ENCODE results near the gene RAB4A.

The RAB4A gene

DNA sequence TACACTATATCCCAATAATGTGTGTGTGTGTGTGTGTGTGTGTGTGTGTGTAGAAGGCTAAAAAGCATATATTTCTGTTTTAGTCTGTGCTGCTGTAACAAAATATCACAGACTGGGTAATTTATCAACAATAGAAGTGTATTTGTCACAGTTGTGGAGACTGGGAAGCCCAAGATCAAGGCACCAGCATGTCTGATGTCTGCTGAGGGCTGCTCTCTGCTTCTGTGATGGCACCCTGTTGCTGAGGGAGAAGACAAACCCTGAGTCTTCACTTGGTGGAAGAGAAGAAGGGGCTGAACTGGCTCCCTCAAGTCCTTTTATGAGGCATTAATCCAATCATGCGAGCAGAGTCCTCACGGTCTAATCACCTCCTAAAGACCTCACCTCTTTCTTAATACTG lies 23.0 kb upstream of the RAB4A start:
- no peak for DNase-seq

DNA sequence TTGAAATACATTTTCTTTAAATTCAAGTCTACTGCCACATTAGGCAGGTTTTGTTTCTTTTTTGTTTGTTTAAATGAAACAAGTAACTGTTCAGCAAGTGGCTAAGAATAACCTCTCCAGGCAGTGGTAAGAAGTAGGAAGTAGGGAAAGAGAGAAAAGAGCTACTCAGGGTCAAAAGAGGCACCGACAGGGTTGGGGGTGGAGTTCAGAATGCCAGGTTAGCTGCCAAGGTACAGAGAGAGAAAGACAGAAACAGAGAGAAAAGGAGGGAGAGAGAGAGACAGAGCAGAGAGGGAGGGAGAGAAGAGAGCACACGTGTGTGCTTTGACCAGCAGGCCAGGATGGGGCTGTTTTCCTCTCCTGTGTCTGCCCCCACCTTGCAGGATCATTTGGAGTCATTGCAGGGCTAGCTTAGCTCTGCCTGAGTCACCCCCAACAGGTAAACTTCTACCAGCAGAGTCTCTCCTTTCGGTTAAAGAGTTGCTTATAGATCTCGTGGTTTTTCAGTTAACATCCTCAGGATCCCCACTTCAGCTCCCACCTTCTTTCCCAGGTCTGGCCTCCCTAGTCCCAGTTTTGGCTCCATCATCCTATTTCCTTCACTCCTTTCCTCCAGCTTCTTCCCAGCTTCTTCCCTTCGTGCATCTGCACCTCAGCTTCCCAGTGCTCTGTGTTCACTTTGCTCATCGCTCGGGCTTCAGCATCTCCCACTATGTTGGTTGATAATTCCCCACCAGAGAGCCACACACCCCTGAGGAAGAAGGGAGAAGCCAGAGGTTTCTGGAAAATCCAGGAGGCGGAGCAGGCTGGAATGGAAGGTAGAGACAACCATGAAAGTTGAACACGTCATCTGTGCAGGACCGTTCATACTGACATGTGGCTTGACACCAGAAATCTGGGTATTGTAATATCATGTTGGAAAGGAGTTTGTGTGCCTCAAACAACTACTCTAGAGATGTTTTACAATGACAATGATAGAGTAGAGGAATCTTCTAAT lies 21.8 kb upstream of the RAB4A start:
- DNase-seq: no peak

DNA sequence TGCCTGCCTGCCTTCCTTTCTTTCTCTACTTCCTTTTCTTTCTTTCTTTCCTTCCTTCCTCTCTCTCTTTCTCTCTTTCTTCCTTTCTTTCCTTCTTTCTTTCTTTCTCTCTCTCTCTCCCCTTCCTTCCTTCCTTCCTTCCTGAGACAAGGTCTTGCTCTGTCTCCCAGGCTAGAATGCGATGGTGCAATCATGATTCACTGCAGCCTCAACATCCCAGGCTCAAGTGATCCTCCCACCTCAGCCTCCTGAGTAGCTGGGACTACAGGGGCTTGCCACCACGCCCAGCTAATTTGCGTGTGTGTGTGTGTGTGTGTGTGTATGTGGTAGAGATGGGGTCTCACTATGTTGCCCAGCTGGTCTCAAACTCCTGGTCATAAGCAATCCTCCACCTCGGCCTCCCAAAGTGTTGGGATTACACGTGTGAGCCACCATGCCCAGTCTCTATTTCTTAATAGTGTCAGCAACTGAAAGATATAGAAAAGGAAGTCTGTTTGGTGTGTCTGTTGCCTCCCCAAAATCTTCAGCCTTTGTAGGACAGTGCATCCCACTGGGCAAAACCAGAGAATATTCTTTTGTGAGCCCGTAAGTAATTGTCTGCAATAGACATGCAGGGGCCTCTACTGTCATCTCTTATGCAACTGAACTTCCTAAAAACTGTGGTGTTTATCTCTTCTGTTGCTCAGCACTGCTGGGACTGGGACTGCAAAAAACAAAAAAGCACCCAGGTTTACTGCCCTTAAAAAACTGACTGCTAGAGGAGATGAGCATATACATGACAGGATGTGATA lies 20.9 kb upstream of the RAB4A start:
- no peak for DNase-seq

DNA sequence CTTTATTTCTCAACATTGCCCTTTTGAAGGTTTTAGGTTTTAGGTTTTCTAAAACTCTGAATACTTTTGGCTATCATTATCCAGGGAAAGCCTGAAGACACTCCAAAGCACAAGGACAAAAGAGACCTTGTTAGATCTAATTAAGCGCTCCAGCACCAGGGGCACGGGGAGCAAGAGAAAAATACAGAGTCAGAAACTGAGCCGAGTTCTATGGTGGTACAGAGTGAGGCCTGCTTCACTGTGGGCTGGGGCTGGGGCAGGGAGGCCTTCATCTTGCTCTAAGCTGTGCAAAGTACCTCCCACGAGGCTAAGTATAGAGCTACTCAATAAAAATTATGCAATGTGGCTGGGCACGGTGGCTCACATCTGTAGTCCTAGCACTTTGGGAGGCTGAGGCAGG lies 19.7 kb upstream of the RAB4A start:
- DNase-seq: no peak

DNA sequence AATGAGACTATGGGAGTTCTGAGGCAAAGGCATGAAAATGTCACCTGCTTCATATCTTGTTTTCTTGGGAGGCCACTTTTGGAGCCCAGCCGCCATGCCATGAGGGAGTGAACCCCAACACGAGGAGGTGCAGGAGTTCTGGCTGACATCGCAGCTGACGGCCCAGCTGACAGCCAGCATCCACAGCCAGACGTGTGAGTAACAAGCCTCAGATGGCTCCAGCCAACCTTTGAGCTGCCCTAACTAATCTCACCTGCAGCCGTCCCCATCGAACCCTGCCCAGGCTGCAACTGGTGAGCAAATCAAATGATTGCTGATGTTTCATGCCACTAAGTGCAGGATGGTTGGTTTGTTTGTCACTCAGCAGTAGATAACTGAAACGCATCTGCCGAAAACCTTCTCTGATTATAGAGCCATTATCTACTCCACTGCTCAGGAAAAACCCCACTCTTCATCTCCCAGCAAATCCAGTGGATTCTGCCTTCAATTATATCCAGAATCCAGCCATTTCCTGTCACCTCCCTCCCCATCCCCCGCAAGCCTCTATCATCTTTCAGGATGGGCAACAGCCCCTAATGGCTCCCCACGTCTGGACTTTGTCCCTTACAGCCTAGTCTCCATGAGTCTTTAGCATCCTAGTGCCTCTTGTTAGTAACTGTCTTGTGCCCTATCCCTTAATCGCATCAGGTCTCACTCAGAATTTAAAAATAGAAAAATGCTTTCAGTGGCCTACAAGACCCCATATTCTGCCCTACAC lies 18.5 kb upstream of the RAB4A start:
- no peak for DNase-seq

DNA sequence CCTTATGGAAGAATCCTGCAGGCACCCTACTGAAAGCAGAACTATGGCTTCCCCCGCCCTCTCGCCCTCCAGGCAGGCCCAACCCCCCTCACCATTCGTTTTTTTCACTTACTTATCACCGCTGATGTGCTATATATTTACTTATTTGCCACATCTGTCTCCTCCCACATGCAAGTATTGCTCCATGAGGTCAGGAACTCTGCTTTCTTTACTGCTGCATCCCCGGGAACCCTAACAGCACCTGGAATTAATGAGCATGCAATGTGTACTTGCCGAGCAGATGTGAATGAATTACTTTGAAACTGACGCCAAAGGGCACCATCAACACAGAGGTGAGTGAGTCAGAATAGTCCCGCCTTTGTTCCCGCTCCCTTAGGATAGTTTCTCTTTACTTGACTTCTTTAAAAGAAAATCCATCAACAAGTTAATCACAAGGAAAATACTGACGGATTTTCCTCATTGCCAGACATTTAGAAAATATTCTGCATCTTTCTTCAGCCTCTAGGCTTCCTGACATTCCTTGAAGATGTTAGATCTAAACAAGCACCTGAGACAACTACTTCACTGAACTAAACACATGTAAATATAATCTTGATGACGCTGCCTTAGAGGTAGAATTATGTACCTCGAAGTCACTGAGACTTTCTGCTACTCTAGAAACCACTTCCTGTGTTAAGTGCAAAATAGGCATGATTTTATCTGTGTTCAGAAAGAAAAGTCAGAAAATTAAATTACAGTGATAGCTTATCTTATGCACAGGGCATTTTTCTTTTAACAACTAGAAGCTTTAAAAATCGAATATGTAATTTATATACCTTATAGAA lies 17.5 kb upstream of the RAB4A start:
- DNase-seq: no peak

DNA sequence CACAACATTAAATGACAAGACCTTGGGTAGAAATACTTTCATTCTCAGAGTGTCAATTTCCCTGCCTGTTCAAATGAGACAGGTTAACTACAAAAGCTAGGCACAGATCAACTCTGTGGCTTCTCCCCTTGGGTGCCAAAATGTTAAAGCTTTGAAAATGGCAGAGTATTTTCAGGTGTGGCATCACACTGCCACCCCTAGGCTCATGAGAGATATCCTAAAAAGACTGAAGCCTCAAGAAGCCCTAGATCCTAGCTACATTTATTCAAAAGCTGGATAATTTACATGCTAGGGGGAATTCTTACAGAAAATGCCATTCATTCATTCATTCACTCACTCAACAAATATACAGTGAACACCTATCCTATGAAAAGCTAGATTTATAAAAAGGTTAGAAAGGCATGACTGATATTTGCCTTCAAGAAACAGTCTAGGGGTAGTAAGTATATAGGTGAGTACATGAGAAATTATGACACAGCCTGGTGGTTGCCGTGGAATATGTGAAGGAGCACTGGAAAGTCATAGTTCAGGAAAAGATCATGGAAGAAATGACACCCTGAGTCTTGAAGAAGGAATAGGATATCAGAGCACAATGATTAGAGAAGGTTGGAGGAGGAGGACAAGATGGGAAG lies 15.9 kb upstream of the RAB4A start:
- DNase-seq: no peak

DNA sequence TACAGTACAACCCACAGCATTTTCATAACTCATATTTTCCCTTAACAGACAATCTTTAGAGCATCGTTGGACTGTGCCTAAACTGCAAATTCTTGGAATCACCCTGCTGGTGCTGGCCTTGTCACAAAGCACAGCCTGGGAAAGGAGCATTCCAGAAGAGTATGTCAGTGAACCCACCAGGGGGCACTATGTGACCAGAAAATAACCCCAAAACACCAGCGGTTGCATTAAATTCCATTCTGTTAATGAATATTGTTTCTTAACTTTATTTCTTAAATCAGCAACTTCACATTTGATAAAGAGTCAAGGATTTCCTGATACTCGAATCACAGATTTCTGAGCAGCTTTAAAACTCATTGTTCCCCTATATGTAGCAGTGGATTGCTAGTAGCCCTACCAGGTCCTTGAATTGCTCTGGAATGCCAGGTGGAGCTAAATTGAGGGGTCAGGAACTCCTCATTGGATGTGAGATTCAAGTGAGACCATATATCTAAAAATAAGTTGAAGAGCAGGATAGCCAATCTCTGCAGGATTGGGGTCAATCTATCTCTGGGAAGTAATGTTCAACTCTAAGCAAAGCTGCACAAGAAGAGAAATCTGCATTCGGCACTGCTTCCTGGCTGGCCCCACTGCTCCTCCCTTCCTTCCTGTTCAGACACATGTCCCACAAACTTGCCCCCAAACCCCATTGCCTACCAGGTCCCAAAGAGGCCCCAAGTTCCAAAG lies 12.7 kb upstream of the RAB4A start:
- peak; percentile 60 for DNase-seq

DNA sequence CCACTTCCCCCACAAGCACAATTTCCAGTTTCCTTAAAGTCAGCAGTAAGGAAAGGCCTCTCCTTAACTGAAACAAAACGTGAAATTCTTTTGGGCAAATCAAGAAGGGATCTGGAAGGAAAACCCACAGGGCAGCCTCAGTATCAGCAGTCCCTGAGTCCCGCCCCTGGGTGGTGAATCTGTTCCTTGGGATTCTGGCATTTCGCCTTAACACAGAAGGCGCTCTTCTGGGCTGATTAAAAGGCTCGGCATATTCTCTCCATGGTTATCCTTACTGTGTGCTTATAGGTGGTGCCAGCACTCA lies 12.2 kb upstream of the RAB4A start:
- no peak for DNase-seq

DNA sequence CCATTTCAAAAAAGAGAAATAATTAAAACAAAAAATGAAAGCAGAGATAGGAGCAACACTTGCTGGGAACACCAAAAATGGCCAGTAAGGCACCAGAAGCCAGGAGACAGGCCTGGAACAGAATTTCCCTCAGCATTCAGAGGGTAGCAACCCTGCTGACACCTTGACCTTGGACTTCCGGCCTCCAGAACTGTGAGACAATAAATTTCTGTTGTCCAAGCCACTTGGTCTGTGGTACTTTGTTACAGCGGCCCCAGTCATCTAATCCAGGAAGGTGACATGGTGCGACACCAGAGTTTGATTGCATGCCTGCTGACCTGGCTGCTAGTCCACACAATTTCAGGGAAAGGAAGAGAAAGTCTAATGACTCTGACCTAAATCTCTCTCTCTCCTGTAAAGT lies 10.6 kb upstream of the RAB4A start:
- DNase-seq: no peak

DNA sequence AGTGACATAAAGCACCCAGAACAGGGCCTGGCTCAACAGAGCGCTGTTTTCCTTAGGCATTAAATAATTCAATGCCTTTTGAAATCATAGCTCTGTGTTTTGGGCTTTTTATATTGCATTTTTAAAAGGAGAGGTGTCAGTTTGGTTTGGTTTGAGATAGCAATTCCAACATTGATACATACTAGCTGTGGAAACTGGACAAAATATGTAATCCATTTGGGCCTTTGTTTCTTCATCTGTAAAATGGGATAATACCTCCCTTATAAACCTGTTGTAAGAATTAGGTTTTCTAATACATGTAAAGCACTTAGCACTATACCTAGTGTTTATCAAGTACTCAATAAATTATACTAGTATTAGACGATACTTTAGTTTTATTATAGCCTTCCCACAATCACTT lies 8.7 kb upstream of the RAB4A start:
- no peak for DNase-seq

DNA sequence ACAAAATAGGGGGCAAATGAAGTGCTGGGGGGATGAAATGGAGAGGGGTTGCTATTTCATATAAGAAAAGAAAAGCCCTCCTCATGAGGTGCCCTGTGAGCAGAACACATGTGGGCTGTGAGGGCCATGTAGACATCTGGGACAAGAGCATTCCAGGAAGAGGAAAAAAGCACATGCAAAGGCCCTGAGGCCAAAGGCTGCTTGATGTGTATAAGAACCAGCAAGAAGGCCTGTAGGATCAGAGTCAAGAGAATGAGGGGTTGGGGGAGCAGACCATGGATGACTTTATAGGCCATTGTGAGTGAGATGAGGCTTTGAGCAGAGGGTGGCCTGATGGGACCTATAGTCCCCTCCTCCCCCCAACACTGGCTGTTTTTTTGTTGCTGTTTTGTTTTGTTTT lies 7.7 kb upstream of the RAB4A start:
- no peak for DNase-seq

DNA sequence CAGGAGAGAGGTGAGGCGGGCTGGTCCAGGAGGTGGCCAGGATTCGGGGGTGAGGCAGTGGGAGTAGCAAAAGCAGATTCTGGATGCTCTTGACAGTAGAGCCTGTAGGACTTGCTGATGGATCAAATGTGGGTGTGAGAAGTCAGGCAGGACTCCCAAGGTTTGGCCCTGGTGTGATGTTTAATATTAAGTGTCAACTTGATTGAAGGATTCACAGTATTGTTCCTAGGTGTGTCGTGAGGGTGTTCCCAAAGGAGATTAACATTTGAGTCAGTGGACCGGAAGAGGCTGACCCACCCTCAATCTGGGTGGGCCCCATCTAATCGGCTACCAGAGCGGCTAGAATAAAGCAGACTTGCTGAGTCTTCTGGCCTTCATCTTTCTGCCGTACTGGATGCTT lies 6.8 kb upstream of the RAB4A start:
- DNase-seq: no peak

DNA sequence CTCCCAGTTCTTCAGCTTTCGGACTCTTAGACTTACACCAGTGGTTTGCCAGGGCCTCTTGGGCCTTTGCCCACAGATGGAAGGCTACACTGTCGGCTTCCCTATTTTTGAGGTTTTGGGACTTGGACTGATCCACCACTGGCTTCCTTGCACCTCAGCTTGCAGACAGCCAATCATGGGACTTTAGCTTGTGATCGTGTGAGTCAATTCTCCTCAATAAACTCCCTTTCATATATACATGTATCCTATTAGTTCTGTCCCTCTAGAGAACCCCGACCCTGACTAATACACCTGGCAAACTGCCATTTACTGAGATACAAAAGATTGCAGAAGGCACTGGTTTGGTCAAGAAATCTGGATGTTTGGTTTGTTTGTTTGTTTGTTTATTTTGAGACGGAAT lies 6.4 kb upstream of the RAB4A start:
- DNase-seq: no peak

DNA sequence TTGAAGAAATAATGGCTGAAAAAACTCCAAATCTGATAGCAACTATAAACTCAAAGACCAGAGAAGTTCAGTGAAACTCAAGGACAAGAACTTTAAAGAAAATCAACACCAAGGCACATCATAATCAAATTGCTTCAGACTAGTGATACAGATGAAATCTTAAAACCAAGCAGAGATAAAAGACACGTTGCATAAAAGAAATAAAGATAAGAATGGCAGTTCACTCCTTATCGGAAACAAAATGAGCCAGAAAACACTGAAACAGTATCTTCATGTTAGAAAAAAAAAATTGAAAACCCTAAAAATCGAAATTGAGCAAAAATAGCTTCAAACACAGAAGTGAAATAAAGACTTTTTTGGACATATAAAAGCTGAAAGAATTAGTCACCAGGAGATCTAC lies 4.6 kb upstream of the RAB4A start:
- DNase-seq: no peak

DNA sequence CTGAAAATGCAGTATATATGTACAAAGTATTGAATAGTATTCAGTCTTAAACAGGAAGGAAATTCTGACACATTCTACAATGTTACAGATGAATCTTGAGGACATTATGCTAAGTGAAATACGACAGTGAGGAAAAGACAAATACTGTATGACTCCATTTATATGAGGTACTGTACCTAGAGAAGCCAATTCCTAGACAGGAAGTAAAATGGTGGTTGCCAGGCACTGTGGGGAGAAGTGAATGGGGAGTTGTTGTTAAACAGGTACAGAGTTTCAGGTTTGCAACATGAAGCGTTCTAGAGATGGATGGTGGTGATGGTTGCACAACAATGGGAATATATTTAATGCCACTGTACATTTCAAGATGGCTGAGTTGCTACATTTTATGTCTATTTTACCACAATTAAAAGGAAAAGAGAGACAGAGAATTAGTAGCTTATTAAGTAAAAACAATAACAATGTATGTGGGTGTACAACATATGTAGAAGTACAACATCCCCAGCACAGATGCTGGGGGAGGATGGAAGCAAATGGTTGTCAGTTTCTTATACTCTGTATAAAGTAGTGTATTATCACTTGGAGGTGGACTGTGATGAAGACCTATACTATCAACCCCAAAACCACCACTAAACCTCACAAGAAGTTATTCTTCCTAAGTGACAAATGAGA lies 3.9 kb upstream of the RAB4A start:
- no peak for DNase-seq

DNA sequence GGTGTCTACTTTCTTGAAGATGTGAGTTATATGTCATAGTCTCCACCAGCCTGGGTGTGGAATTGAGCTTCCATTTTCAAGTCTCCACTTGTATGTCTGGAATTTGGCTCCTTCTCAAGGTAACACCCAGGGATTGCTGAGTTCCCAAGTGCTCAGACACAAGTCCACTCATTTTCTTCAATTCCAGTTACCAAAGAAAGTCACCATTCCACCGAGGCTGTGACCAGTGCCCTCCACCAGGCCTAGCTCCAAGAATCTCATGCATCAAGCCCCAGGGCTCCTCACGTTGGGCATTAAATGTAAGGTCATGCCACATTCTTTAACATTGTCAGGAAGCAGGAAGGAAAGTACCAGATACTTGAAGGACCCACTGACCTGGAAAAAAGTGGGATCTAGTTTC lies 2.4 kb upstream of the RAB4A start:
- DNase-seq: no peak

DNA sequence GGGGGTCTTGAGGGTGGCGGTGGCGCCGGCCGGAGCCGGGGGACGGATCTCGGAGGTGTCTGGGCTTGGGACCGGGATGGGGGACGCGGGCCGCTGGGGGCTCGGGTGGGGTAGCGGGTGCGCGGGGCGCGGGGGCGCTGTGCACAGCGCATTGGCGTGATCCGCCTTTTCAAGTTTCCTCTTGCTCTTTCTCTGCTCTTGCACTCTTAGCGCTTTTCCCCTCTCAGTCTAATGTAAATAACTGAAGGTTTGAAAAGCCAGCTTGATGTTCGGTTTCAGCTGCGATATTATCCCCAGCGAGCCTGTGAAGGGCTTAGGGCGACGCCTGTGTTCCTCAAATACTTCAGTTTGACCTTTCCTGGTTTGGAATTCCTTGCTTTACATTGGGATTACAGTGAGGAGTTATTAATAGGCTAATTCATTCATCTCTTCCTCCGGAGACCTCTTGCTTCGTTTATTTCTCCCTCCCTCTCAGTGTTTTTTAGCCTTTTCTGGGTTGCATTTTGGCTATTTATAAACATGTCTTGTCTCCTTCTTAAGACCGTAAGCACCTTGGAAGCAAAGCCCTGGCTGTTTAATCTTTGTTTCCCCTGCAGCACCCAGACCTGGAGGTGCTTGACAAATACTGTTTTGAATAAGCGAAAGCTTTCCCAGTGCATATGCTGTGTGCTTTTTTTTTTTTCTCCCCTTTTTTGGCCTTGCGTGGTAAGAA lies 693 bp downstream of the RAB4A start:
- DNase-seq: peak; percentile 17

DNA sequence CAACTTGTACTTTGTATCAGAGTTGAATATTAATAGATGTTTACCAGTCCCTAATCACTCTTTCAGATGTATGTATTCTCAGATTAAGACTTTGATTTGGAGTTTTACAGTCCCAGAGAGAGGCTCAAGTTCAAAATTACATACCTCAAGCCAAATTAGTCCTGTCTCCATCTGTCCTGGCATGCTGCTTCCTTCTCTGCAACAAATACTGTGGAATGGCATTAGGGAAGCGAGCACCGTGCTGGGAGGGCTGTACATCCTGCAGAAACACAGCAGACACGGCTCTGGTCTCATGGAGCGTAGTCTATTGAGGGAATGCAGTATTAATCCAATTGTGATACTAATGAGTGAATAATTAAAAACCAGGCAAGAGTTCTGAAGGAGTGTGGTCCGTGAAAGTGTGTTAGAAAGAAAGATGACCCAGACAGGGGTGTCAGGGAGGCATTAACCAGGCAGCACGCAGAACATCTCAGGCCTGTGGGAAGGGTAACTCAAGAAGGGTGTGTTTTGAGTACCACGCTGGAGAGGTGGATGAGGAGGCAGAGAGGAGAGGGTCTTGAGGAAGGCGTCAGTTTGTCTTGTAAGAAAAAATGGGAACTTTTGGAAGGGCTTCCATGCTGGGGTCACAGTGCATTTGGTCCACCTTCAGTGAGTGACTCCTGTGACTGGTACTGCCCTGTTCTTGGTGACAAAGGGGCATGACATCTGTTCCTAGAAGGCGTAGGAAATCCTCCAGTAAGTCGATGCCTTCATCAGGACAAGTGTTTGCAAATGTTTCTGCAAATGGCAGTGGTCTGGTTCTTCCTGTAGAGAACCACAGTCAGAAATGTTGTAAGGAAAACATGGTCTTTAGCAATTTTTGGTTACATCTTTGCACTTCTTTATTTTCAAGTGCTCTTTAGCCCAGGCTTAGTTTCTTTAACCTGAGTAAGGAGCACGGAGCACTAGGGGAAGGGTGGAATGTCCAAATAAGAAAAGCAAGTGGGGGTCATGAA lies 1.6 kb downstream of the RAB4A start:
- DNase-seq: no peak
